T-helper 2 cell treated with Interferon-gamma antibody and Interleukin-4, amounts not matched to agents 100 ng/mL and 5 ng/mL, for 36 hours (primary cell): ENCODE results near the gene ZC2HC1B. TPM values are rescaled to one million over a fixed set of nuclear protein-coding genes. Genes with fewer than 3 reads are reported as not detected.

ENCODE experiments used
- intact Hi-C: fragments of 100-400 bp; cut with micrococcal nuclease; formaldehyde crosslinking; loops from one replicate; pipeline ENCODE4 v1.15.1; 2023
- total RNA-seq: library from RNA; stranded (reverse); gene quantifications from 2 replicates; pipeline ENCODE4 v1.2.3, GENCODE V29; 2022

The ZC2HC1B gene
- total RNA-seq, 1 donor from 2014 or later: not detected

GRCh38 chr6:143929975-143930374, 65.7 kb downstream of the ZC2HC1B start:
- intact Hi-C loops: no loop called here

- intact Hi-C loops: no loop called here
These were observed 70.1 kb downstream of the ZC2HC1B start for GRCh38 chr6:143934331-143934730.

DNA sequence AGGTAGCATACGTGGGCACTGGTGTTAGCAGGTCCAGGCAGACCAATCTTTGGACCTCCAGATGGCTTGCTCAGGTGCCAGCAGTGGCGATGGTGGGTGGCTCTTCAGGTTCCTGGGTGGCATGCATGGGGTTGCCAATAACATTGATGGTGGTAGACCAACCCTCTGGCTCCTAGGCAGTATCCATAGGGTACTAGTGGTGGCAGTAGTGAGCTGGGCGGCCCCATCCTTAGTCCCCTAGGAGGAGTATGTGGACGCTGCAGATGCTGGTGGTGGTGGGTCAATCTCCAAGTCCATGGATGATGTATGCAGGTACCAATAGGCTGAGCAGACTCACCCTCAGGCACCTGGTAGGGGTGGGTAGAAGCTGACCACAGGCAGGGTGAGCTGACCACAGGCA, 70.6 kb downstream of the ZC2HC1B start:
- intact Hi-C loops: no loop called here

GRCh38 chr6:143936347-143936746, 72.1 kb downstream of the ZC2HC1B start:
- intact Hi-C loops: no loop called here

GRCh38 chr6:143936778-143937667, 72.7 kb downstream of the ZC2HC1B start:
- intact Hi-C loops: no loop called here

GRCh38 chr6:143937668-143937970, 73.3 kb downstream of the ZC2HC1B start:
- intact Hi-C loops: no loop called here

- intact Hi-C loops: no loop called here
These were observed 75.1 kb downstream of the ZC2HC1B start for GRCh38 chr6:143939364-143939763.

DNA sequence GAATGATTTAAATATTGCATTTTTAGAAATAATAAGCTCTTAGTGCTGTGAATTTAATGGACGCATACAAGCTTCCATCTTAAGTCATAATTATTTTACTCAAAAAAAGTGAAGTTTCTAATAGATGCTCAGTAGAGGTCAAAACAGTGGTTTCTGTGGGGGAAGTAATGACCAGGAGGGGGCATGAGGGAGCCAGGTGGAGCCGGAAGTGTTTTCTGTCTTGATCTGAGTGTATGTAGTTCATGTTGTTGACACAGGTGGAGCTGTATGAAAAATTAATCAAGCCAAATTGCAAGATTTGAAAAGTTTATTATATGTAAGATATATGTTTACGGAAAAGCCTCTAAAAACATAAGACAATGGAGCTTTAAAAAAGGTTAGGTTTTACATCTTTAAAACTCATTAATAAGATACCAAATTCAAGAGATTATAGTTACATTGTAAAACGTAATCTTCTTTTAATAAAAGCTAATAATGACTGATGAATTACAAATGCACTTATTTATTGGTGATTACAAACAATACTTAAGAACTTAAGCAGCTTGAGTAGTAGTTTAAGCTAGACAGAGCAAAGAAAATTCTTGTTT, 75.8 kb downstream of the ZC2HC1B start:
- intact Hi-C loops: loop anchor here (1.0 to 2.0 kb wide), 5 partner anchors 73 to 365 kb away; partner anchors contain the start of gene SF3B5

DNA sequence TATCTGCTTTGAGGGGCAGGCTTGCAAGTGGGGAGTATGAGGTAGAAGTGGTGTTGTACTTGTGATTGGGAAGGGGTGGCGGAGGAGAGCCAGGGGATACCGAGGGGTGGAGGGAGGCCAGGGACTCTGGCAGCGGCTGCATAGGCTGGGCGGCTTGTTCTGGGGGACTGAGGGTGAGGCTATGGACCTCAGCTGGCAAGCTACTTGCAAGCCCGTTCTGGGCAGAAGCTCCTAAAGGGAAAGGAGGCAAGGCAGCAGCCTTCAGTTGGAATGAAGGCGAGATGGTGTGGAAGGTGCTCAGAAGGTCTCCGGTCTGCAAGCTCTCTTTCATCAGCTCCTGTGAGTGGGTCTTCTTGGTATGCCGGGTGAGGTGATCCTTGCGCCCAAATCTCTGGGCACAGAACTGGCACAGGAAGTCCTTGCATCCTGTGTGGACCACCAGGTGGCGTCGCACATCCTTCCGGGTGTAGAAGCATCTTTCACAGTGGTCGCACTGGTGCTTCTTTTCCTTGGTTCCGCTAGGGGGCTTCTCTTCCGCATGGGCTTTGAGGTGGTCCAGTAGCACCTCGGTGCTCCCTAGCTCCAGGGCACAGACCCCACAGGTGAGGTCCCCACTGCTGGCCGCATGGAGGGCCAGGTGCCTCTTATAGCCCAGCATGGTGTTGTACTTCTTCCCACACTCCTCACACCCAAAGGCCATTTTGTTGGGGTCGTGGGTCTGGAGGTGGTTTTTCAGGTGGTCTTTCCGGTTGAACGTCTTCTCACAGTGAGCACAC, 77.8 kb downstream of the ZC2HC1B start:
- intact Hi-C loops: loop anchor here (1.0 to 2.0 kb wide), 3 partner anchors 148 to 275 kb away; partner anchors contain the start of gene SF3B5

DNA sequence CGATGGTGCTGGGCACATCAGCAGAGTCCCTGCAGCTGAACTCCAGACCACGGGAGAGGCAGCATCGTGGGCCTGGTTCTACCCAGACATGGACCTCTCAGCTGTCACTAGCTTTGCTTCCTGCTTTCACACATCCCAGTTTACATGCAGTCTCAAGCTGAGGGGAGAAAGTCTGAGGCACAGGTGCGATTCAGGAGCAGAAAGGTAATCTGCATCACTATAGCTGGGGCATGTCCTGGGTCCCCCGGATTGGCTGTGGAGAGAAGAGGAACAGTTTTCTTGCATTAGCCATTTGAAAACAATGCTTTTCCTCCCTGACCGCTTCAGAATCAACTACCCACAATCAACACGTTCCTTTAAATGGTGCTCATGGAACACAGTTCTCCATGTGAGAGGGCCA, 83.9 kb downstream of the ZC2HC1B start:
- intact Hi-C loops: no loop called here

- intact Hi-C loops: no loop called here
These were observed 85.3 kb downstream of the ZC2HC1B start for GRCh38 chr6:143949535-143949934.

DNA sequence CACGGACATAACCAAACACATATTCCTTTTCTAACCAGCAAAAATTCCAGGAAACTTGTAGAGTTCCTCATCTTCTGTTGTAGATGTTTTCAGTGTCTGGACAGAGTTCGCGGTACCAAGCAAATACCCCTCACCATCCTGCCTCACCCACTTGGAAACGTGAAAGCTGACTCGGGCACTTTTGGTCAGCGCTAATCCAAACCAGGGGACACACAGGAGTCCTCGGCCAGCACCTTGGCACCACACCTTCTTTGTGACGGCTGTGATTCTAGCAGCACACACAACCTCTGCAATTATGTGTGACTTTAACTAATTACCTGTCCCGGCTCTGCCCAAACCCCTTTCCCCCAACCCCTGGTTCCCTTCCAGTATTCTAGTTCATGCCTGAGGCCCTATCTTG, 85.7 kb downstream of the ZC2HC1B start:
- intact Hi-C loops: no loop called here

DNA sequence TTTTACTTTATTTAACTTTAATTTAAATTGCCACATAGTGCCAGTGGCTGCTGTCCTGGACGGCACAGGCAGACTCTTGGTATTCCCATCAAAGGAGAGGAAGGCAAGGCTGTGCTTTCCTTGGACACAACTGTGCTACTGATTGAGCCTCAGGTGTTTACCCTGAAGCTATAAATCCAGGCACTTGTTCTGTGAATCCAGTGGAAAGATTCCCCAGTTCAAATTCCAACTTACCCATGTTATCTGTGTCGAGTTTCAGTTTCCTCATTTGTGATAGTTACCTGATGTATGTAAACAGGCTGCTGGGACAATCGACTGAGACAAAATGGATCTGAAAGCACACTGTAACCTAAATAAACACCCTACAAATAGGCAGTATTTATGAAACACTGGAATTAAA, 86.6 kb downstream of the ZC2HC1B start:
- intact Hi-C loops: no loop called here

DNA sequence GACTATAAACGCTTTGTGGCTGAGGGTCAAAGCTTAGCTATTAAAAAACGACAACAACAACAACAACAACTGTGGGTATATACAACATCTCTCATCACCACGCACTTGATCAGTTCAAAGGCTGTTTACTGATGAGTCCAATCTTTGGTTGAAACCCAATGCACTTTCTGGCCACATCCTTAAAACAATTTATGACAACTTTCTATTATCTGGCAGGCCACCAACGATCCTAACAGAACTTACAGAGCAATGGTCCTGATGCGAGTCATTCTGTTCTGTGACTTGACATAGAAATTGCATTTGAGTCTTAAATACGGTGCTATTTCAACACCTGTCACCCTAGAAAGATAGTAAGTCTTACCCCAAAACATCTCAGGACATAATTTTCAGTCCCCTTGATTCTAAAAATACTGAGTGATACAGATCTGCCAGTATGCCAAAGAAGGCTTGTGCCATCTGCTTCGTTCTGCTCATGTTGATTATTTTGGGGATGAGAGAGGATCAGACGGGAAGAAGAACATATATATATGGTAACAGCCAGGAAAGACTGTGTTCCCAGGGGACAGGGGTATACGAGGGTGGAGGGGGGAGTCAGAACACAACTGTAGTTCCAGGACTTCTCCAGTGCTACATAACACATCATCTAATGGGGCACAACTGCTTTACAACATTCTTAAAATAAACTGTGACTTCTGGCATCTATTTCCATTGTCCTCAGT, 87.9 kb downstream of the ZC2HC1B start:
- intact Hi-C loops: no loop called here

DNA sequence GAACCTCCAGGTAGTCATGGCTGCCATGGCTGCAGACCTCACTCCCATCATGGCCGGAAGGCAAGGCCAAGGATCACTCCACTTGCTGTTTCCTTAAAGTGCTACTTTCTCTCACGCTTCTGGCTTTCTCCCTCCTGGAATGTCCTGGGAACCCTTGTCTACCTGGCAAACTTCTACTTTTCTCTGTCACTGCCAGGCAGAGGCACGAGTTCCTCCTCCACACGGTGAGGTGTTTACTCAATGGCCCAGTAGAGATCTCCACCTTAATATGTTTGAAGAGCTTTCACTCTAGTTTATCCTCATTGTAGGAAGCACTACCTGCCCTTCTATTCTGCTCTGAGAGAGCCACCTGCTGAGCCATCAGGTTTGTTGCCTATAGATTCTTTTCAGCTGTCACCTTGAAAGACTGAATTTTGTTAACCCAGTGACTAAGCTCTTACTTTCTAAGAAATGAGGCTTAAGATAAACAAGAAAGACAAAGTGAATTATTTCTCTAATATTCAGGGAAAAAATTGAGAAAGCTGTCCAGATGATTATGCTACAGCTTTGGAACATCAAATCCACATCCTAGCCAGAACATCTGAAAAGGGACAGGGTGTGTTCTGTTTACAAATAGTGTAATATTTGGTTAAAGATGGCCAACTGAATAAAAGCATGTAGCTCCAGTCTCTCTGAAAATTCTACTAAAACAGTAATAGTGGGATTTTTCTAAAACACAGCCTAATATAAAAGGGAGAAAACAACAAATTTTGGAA, 88.8 kb downstream of the ZC2HC1B start:
- intact Hi-C loops: no loop called here

DNA sequence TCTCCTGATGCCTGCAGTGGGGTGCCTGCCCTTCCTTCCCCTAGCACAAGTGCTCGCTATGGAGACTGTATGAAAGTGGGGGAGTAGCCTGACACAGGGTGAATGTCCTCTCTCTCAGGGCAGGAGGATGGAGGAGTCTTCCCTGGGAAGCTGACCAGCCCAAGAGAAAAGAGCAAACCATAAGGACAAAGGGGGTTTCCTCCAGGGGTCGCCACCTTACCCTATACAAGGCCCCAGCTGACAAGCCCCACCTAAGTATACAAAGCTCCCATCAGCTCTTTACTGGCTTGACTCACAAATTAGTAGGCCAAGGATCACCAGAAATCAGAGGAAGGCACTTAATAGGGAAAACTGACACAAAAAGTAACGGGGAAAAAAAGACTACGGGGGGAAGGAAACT, 89.6 kb downstream of the ZC2HC1B start:
- intact Hi-C loops: no loop called here

- intact Hi-C loops: no loop called here
These were observed 91.7 kb downstream of the ZC2HC1B start for GRCh38 chr6:143955971-143956370.

- intact Hi-C loops: no loop called here
These were observed 93.5 kb downstream of the ZC2HC1B start for GRCh38 chr6:143957679-143958274.

GRCh38 chr6:143958839-143959399, 94.6 kb downstream of the ZC2HC1B start:
- intact Hi-C loops: no loop called here

GRCh38 chr6:143959927-143960326, 95.7 kb downstream of the ZC2HC1B start:
- intact Hi-C loops: no loop called here
